CD4-positive, alpha-beta T cell treated with Interleukin-2 at 100 ng/mL for 4 hours (primary cell): ENCODE data around the gene ATXN1.
"Not testable (repeated sequence)": the region's sequence is repeated elsewhere in the genome, so short reads cannot be mapped to it uniquely, and the experiment has no call there.

Source experiments
- DNase-seq: peaks from one replicate; pipeline ENCODE4 v3.0.0-alpha.2; 2020; ENCODE audit warnings: low spot score

ATXN1 gene

GRCh38 chr6:16720861-16721260 is 40.4 kb downstream of the ATXN1 start:
- no peak for DNase-seq

- no peak for DNase-seq
These were observed 41.8 kb downstream of the ATXN1 start for GRCh38 chr6:16719488-16719887.

GRCh38 chr6:16718356-16718755 is 42.9 kb downstream of the ATXN1 start:
- DNase-seq, result no peak

- no peak for DNase-seq
These were observed 43.9 kb downstream of the ATXN1 start for GRCh38 chr6:16717275-16717942.

GRCh38 chr6:16716321-16716858 is 44.9 kb downstream of the ATXN1 start:
- no peak for DNase-seq

GRCh38 chr6:16713597-16713996 is 47.7 kb downstream of the ATXN1 start:
- DNase-seq, result no peak

GRCh38 chr6:16712931-16713484 is 48.3 kb downstream of the ATXN1 start:
- peak; percentile 45 for DNase-seq

GRCh38 chr6:16712255-16712930 is 48.9 kb downstream of the ATXN1 start:
- peak; percentile 43 for DNase-seq

- DNase-seq, result peak; percentile 83
These were observed 49.6 kb downstream of the ATXN1 start for GRCh38 chr6:16711546-16712254.

GRCh38 chr6:16706911-16707783 is 54.1 kb downstream of the ATXN1 start:
- no peak for DNase-seq

- not testable (repeated sequence) for DNase-seq
These were observed 54.8 kb downstream of the ATXN1 start for GRCh38 chr6:16706491-16706890.

- DNase-seq, result no peak
These were observed 55.2 kb downstream of the ATXN1 start for GRCh38 chr6:16706029-16706428.

GRCh38 chr6:16705081-16705993 is 55.9 kb downstream of the ATXN1 start:
- DNase-seq, result no peak

GRCh38 chr6:16704401-16705045 is 56.7 kb downstream of the ATXN1 start:
- DNase-seq, result peak; percentile 61

- DNase-seq, result not testable (repeated sequence)
These were observed 58.5 kb downstream of the ATXN1 start for GRCh38 chr6:16702627-16703378.

GRCh38 chr6:16700916-16701234 is 60.4 kb downstream of the ATXN1 start:
- no peak for DNase-seq

- DNase-seq, result peak; percentile 50
These were observed 60.9 kb downstream of the ATXN1 start for GRCh38 chr6:16700202-16700915.

GRCh38 chr6:16698997-16699868 is 62.0 kb downstream of the ATXN1 start:
- peak; percentile 77 for DNase-seq
